DOHH2 (cell line): ENCODE results near the gene FRS2.

ENCODE experiments used
- H3F3A ChIP-seq: fragments of 200-600 bp; sonication (generic), shearing (Covaris generic); 2 replicates; pipeline ENCODE4 v1.6.0; 2016; ENCODE audit warnings: antibody characterized with exemption, mild to moderate bottlenecking; ENCODE audit not compliant: control insufficient read depth, insufficient read depth
- H3K27ac ChIP-seq: fragments of 200-600 bp; sonication (generic); 2 replicates; pipeline ENCODE4 v1.5.1; 2014; ENCODE audit warnings: low read depth, mild to moderate bottlenecking, low read length, moderate library complexity
- H3K27me3 ChIP-seq: fragments of 200-600 bp; sonication (generic); 2 replicates; pipeline ENCODE4 v1.6.1; 2014; ENCODE audit warnings: mild to moderate bottlenecking, low read length, mixed read lengths; ENCODE audit not compliant: control insufficient read depth
- H3K36me3 ChIP-seq: fragments of 200-600 bp; sonication (generic); 2 replicates; pipeline ENCODE4 v1.6.1; 2014; ENCODE audit warnings: mild to moderate bottlenecking, low read length, moderate library complexity, mixed read lengths; ENCODE audit not compliant: control insufficient read depth
- H3K4me1 ChIP-seq: fragments of 200-600 bp; sonication (generic); 2 replicates; pipeline ENCODE4 v1.6.1; 2014; ENCODE audit warnings: mild to moderate bottlenecking, low read length, mixed read lengths; ENCODE audit not compliant: control insufficient read depth
- H3K4me2 ChIP-seq: fragments of 200-600 bp; sonication (generic); 2 replicates; pipeline ENCODE4 v1.6.0; 2014; ENCODE audit warnings: mild to moderate bottlenecking, low read length, moderate library complexity
- H3K4me3 ChIP-seq: fragments of 200-600 bp; sonication (generic); 2 replicates; pipeline ENCODE4 v1.5.1; 2014; ENCODE audit warnings: mild to moderate bottlenecking, low read length, mixed read lengths
- H3K79me2 ChIP-seq: fragments of 200-600 bp; sonication (generic); 2 replicates; pipeline ENCODE4 v1.6.1; 2014; ENCODE audit warnings: mild to moderate bottlenecking, low read length, mixed read lengths; ENCODE audit not compliant: control insufficient read depth
- H3K9me2 ChIP-seq: fragments of 200-600 bp; sonication (generic); replicated peaks from 2 replicates; pipeline ENCODE4 v1.6.1; 2014; ENCODE audit warnings: mild to moderate bottlenecking, low read length, mixed read lengths; ENCODE audit not compliant: control insufficient read depth
- H3K9me3 ChIP-seq: fragments of 200-600 bp; sonication (generic); 2 replicates; pipeline ENCODE4 v1.6.1; 2014; ENCODE audit warnings: antibody characterized with exemption, low read length, mixed read lengths; ENCODE audit not compliant: control insufficient read depth, insufficient read depth
- H4K20me1 ChIP-seq: fragments of 200-600 bp; sonication (generic); 2 replicates; pipeline ENCODE4 v1.6.0; 2014; ENCODE audit warnings: low read depth, mild to moderate bottlenecking, antibody characterized with exemption, low read length, moderate library complexity; ENCODE audit not compliant: control insufficient read depth, insufficient read depth
- EZH2phosphoT487 ChIP-seq: fragments of 200-600 bp; sonication (generic); IDR thresholded peaks from 2 replicates; pipeline ENCODE4 v1.6.1; 2017; ENCODE audit warnings: borderline replicate concordance, mild to moderate bottlenecking, antibody characterized with exemption, low read length, moderate library complexity, mixed read lengths
- TF ChIP-seq, protein P1 (sequence below): fragments of 200-600 bp; sonication (generic); IDR thresholded peaks from one replicate; pipeline ENCODE4 v1.5.1; 2014; ENCODE audit warnings: antibody characterized with exemption, mild to moderate bottlenecking, low read depth, low read length; ENCODE audit not compliant: poor library complexity, severe bottlenecking

Gene FRS2

GRCh38 chr12:69566603-69567002, 96.4 kb downstream of the FRS2 start:
- Histone ChIP-seq H3K36me3 (peaks cover 20% of the 10 kb centered on the region), H3K79me2 (no peaks in the 10 kb centered on the region), H3K4me2 (no peak overlapping the region), H3F3A (peaks cover 3% of the 10 kb centered on the region; the same call in 1 of the 2 replicates), H3K4me3 (no peak overlapping the region), H3K27me3 (no peaks in the 10 kb centered on the region), H4K20me1 (no peaks in the 10 kb centered on the region), H3K9me3 (no peaks in the 10 kb centered on the region), H3K4me1 (no peaks in the 10 kb centered on the region), H3K9me2 (no peaks in the 10 kb centered on the region), H3K27ac (no peak overlapping the region)
- no peak for TF ChIP-seq EZH2phosphoT487
- TF ChIP-seq, protein P1, sequence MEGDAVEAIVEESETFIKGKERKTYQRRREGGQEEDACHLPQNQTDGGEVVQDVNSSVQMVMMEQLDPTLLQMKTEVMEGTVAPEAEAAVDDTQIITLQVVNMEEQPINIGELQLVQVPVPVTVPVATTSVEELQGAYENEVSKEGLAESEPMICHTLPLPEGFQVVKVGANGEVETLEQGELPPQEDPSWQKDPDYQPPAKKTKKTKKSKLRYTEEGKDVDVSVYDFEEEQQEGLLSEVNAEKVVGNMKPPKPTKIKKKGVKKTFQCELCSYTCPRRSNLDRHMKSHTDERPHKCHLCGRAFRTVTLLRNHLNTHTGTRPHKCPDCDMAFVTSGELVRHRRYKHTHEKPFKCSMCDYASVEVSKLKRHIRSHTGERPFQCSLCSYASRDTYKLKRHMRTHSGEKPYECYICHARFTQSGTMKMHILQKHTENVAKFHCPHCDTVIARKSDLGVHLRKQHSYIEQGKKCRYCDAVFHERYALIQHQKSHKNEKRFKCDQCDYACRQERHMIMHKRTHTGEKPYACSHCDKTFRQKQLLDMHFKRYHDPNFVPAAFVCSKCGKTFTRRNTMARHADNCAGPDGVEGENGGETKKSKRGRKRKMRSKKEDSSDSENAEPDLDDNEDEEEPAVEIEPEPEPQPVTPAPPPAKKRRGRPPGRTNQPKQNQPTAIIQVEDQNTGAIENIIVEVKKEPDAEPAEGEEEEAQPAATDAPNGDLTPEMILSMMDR = no peak

DNA sequence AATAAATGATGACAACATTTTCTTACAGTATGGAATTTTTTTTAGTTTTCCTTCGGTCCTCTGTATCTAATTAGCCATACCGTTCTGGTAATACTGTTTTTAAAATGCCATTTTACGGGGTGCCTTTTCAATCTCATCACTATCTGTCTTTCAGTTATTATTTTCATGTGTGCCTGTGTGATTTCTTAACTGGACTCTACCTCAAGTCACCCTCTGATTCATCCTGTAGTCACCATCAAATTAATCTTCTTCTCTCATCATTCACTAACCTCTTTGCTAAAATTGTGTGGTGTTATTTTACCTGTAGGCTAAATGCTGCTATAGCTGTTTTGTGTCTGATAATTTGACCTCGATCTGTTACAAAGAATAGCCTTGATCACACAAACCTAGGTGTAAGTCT, 99.0 kb downstream of the FRS2 start:
- Histone ChIP-seq H3F3A (peaks cover 3% of the 10 kb centered on the region; the same call in 1 of the 2 replicates), H3K36me3 (peaks cover 31% of the 10 kb centered on the region), H3K4me1 (no peaks in the 10 kb centered on the region), H3K4me3 (no peak overlapping the region), H3K27me3 (no peaks in the 10 kb centered on the region), H3K4me2 (no peak overlapping the region), H4K20me1 (no peaks in the 10 kb centered on the region), H3K27ac (no peak overlapping the region), H3K79me2 (no peaks in the 10 kb centered on the region), H3K9me2 (no peaks in the 10 kb centered on the region), H3K9me3 (no peaks in the 10 kb centered on the region)
- no peak for TF ChIP-seq EZH2phosphoT487
- TF ChIP-seq, protein P1 = no peak

DNA sequence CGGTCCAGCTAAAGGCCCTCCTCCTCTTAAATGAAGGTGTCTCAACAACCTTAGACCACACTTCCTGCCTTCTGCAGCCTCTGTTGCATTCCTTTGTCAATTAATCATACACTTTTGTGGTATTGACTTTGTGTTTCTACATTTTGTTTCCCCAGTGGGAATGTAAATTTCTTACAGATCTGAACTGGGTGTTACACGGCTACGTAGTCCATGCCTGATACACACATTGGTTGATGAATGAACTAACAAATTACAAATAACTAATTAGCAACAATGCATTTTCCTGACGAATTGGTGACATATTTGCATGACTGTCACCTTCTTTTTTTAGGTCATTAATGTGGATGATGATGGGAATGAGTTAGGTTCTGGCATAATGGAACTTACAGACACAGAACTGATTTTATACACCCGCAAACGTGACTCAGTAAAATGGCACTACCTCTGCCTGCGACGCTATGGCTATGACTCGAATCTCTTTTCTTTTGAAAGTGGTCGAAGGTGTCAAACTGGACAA, 99.9 kb downstream of the FRS2 start:
- H3K27ac ChIP-seq = no peak overlapping the region
- peaks cover 33% of the 10 kb centered on the region for H3K36me3 ChIP-seq
- no peak overlapping the region for H3K4me3 ChIP-seq

More for the DNA sequence above, 99.9 kb downstream of the FRS2 start:
- Histone ChIP-seq H3K9me3 (no peaks in the 10 kb centered on the region), H4K20me1 (no peaks in the 10 kb centered on the region), H3F3A (peaks cover 3% of the 10 kb centered on the region; the same call in 1 of the 2 replicates), H3K4me1 (no peaks in the 10 kb centered on the region), H3K4me2 (no peak overlapping the region), H3K9me2 (no peaks in the 10 kb centered on the region), H3K27me3 (no peaks in the 10 kb centered on the region), H3K79me2 (no peaks in the 10 kb centered on the region)
- TF ChIP-seq, protein P1 = no peak
- no peak for TF ChIP-seq EZH2phosphoT487
